GM12878 (cell line): ENCODE measurements around the gene ATXN2. TPM values are rescaled to one million over a fixed set of nuclear protein-coding genes. Genes with fewer than 3 reads are reported as not detected.

Experiments used
- ATAC-seq: fragments of 200-7000 bp; cut with Tn5 transposase; 3 replicates; pipeline ENCODE4 v1.9.1; 2020; ENCODE audit warnings: mild to moderate bottlenecking, moderate library complexity
- BruUV-seq: library from RNA; stranded (reverse); fragments of 400-500 nt; replicated peaks from 2 replicates; lab custom pipeline; 2021; lab: Mats Ljungman, UMichigan
- CTCF ChIA-PET: fragments of 300-600 bp; sonication (Branson Sonifier 250); formaldehyde crosslinking; extraction: SDS; loops from one replicate; lab custom pipeline; 2021; ENCODE audit warnings: inconsistent platforms; lab: Yijun Ruan, JAX
- POLR2A ChIA-PET: fragments of 350-600 bp; formaldehyde crosslinking; extraction: SDS; loops from one replicate; lab custom pipeline; 2021; ENCODE audit warnings: inconsistent platforms; lab: Charles Lee
- RAD21 ChIA-PET: fragments of 300-600 bp; sonication (Branson Sonifier 250); formaldehyde crosslinking; loops from one replicate; lab custom pipeline; 2023; ENCODE audit warnings: antibody characterized with exemption; ENCODE audit not compliant: unreplicated experiment; lab: Charles Lee
- SMC1A ChIA-PET: fragments of 300-600 bp; sonication (Branson Sonifier 250); formaldehyde crosslinking; loops from one replicate; lab custom pipeline; 2023; ENCODE audit not compliant: unreplicated experiment, uncharacterized antibody; lab: Charles Lee
- DNase-seq: peaks from one replicate; pipeline ENCODE4 v3.0.0-alpha.2; 2011; ENCODE audit warnings: low read depth, low spot score
- FAIRE-seq: peaks from 3 replicates; lab custom pipeline; 2011; peaks lifted over from hg19 to GRCh38; lab: Jason Lieb, UNC
- H2AFZ ChIP-seq: 2 replicates; pipeline ENCODE4 v1.6.0; 2011; ENCODE audit warnings: low read depth, low read length, control low read depth; ENCODE audit not compliant: control insufficient read depth
- H3K27ac ChIP-seq: 2 replicates; pipeline ENCODE4 v1.5.1; 2011; ENCODE audit warnings: control low read depth; ENCODE audit not compliant: control insufficient read depth, insufficient read depth
- H3K27me3 ChIP-seq, 2 experiments: replicated peaks in 1 of 2; 2 replicates each; pipeline versions ENCODE4 v1.6.0 to v1.6.1; 2011; ENCODE audit warnings: low read length in 1 of 2; ENCODE audit not compliant: control insufficient read depth in 2 of 2, insufficient read depth in 2 of 2
- H3K36me3 ChIP-seq, 2 experiments: 2 replicates each; pipeline ENCODE4 v1.5.1; 2011; ENCODE audit warnings: low read length in 1 of 2; ENCODE audit not compliant: control insufficient read depth in 2 of 2, insufficient read depth in 2 of 2
- H3K4me1 ChIP-seq: 2 replicates; pipeline ENCODE4 v1.6.1; 2011; ENCODE audit warnings: mild to moderate bottlenecking, low read length, moderate library complexity, mixed read lengths; ENCODE audit not compliant: control insufficient read depth, insufficient read depth
- H3K4me2 ChIP-seq: 2 replicates; pipeline ENCODE4 v1.6.0; 2011; ENCODE audit warnings: control low read depth; ENCODE audit not compliant: control insufficient read depth, insufficient read depth
- H3K4me3 ChIP-seq: fragments of 200-600 bp; sonication (generic); 2 replicates; pipeline ENCODE4 v1.5.1; 2016
- H3K79me2 ChIP-seq: 2 replicates; pipeline ENCODE4 v1.6.0; 2011; ENCODE audit warnings: low read length; ENCODE audit not compliant: control insufficient read depth, insufficient read depth
- H3K9ac ChIP-seq: 2 replicates; pipeline ENCODE4 v1.8.0; 2011; ENCODE audit warnings: low read length, control low read depth, mixed read lengths; ENCODE audit not compliant: control insufficient read depth, insufficient read depth
- H3K9me3 ChIP-seq: replicated peaks from 3 replicates; pipeline ENCODE4 v1.5.1; 2011; ENCODE audit warnings: mild to moderate bottlenecking, low read length; ENCODE audit not compliant: control insufficient read depth, insufficient read depth
- H4K20me1 ChIP-seq: 2 replicates; pipeline ENCODE4 v1.6.0; 2011; ENCODE audit not compliant: control insufficient read depth, insufficient read depth
- HDGF ChIP-seq: fragments of 450-650 bp; IDR thresholded peaks from 2 replicates; pipeline ENCODE4 v1.6.1; 2016; ENCODE audit warnings: antibody characterized with exemption
- IKZF2 ChIP-seq, 2 experiments: fragments of 450-650 bp; IDR thresholded peaks; 2 replicates each; pipeline ENCODE4 v1.6.1; 2017; ENCODE audit warnings: mild to moderate bottlenecking in 2 of 2, moderate library complexity in 2 of 2
- POLR2AphosphoS2 ChIP-seq: IDR thresholded peaks from 2 replicates; pipeline ENCODE4 v1.6.1; 2011; ENCODE audit warnings: low read depth, mild to moderate bottlenecking, low read length, improper control_type of control experiment, moderate library complexity
- SPI1 ChIP-seq: IDR thresholded peaks from 2 replicates; pipeline ENCODE4 v1.6.1; 2011; ENCODE audit warnings: low read depth, mild to moderate bottlenecking, low read length, moderate library complexity, borderline replicate concordance; ENCODE audit not compliant: insufficient read depth
- WGBS: methylation state at CpG from one replicate; pipeline ENCODE4 v1.1.6; 2016; ENCODE audit warnings: low lambda C conversion rate; ENCODE audit not compliant: insufficient replicate concordance, insufficient coverage; ENCODE audit errors: missing lambda C conversion rate; 5-methylcytosine and 5-hydroxymethylcytosine counted together
- in situ Hi-C: fragments of 300-500 bp; cut with MboI; formaldehyde crosslinking; loops from 9 replicates; pipeline ENCODE4 v1.14.3; 2018; ENCODE audit warnings: mixed read lengths
- intact Hi-C: fragments of 100-400 bp; cut with micrococcal nuclease; formaldehyde crosslinking; loops from one replicate; pipeline ENCODE4 v1.14.2; 2022; ENCODE audit not compliant: unreplicated experiment
- polyA plus RNA-seq, 11 experiments: library from polyadenylated mRNA; depleted of rRNA in 4 of 11; unstranded in 6 of 11; stranded (reverse) in 5 of 11; fragments of >200 nt; fragmentation: Nextera tagmentation in 4 of 11; fragmentation: Illumina TruSeq in 1 of 11; extraction: Ambion mirVana in 4 of 11; extraction: Trizol in 1 of 11; gene quantifications; 1 replicate in 1 of 11; 2 replicates in 10 of 11; pipeline versions ENCODE4 v1.2.1 to v1.2.3, GENCODE V29; 2011 to 2016; ENCODE audit warnings: inconsistent platforms in 2 of 11, missing spikeins in 2 of 11, low read depth in 1 of 11
- total RNA-seq, 4 experiments: library from RNA; depleted of rRNA in 3 of 4; stranded (reverse); fragments of >200 nt in 3 of 4; fragmentation: Illumina TruSeq in 1 of 4; extraction: Trizol in 1 of 4; gene quantifications; 2 replicates each; pipeline versions ENCODE4 v1.2.1 to v1.2.3, GENCODE V29; 2013 to 2021

ATXN2 gene
- total and polyA plus RNA-seq, 10 of the 15 experiments (the other 5 are each of a cell fraction or from before 2014, with no cell fraction given) = 8.8 to 31.5 (median 19.0) TPM

GRCh38 chr12:111409403-111409779, 189.7 kb downstream of the ATXN2 start:
- Histone ChIP-seq H4K20me1 (peaks cover 18% of the 10 kb centered on the region), H3K79me2 (peaks cover 86% of the 10 kb centered on the region), H3K9me3 (no peaks in the 10 kb centered on the region), H2AFZ (no peak overlapping the region), H3K4me3 (peak overlapping the region; percentile 96), H3K4me1 (peaks cover 48% of the 10 kb centered on the region), H3K36me3 (peaks cover 0 to 4% of the 10 kb centered on the region in 2 experiments; a peak in 3 of 4 replicates), H3K4me2 (peak overlapping the region; percentile 96), H3K27ac (peak overlapping the region; percentile 91), H3K27me3 (no peaks in the 10 kb centered on the region), H3K9ac (peak overlapping the region; percentile 95)
- DNase-seq (no peak), ATAC-seq (no peak), FAIRE-seq (no peak)
- in situ Hi-C loops = no loop called here
- under 1% methylated on average over 15 of the region's 15 CpGs for whole genome bisulfite sequencing
- ChIA-PET POLR2A (interaction anchor here (0.9 to 13.2 kb wide), 4 partner anchors 10 to 42 kb away, joined by 3 to 188 read pairs (median 38); no protein-coding TSS in a partner anchor), CTCF (interaction anchor here (3.3 to 27.0 kb wide), 4 partner anchors 11 to 42 kb away, joined by 18 to 1117 read pairs (median 32); no protein-coding TSS in a partner anchor), RAD21 (interaction anchor here (0.6 to 19.6 kb wide), 4 partner anchors 11 to 679 kb away, joined by 4 to 804 read pairs (median 20); no protein-coding TSS in a partner anchor), SMC1A (interaction anchor here (2.0 to 22.6 kb wide), 6 partner anchors 12 to 47 kb away, joined by 7 to 605 read pairs (median 40); no protein-coding TSS in a partner anchor)
- intact Hi-C loops = no loop called here
- BruUV-seq = no TSS peak
- TF ChIP-seq POLR2AphosphoS2 = no peak
- 0 out of 2 replicates have a peak, but pooled peaks have one; percentile 33 for TF ChIP-seq HDGF
- TF ChIP-seq IKZF2 (IDR thresholded peaks at IDR 0.05) = 0 out of 4 replicates have a peak, but pooled peaks of 1 of the 2 experiments have one; percentile 31
- TF ChIP-seq SPI1 = no peak
